MM.1S (cell line): ENCODE results near the gene FEZ2.
A peak's percentile ranks its signal among the peaks of the same experiment; 100 is the strongest.

ENCODE experiments used
- DNase-seq: peaks from one replicate; pipeline ENCODE4 v3.0.0-alpha.2; 2015
- H2AFZ ChIP-seq: fragments of 300-600 bp; sonication (generic); 2 replicates; pipeline ENCODE4 v1.6.0; 2016; ENCODE audit warnings: antibody characterized with exemption, low read length
- H3F3A ChIP-seq: fragments of 300-600 bp; sonication (generic); 2 replicates; pipeline ENCODE4 v1.6.1; 2016; ENCODE audit warnings: mild to moderate bottlenecking, antibody characterized with exemption, low read length, moderate library complexity, mixed read lengths; ENCODE audit not compliant: insufficient read depth
- H3K27ac ChIP-seq: fragments of 300-600 bp; sonication (generic); 2 replicates; pipeline ENCODE4 v1.5.1; 2016; ENCODE audit warnings: mild to moderate bottlenecking, low read length
- H3K27me3 ChIP-seq: fragments of 300-600 bp; sonication (generic); replicated peaks from 2 replicates; pipeline ENCODE4 v1.6.0; 2016; ENCODE audit warnings: low read length; ENCODE audit not compliant: insufficient read depth
- H3K36me3 ChIP-seq: fragments of 300-600 bp; sonication (generic); replicated peaks from 2 replicates; pipeline ENCODE4 v1.6.1; 2016; ENCODE audit warnings: mild to moderate bottlenecking, low read length, mixed read lengths; ENCODE audit not compliant: insufficient read depth
- H3K4me1 ChIP-seq: fragments of 300-600 bp; sonication (generic); 2 replicates; pipeline ENCODE4 v1.6.1; 2016; ENCODE audit warnings: low read length, mixed read lengths
- H3K4me2 ChIP-seq: fragments of 300-600 bp; sonication (generic); 2 replicates; pipeline ENCODE4 v1.6.0; 2016; ENCODE audit warnings: low read depth, low read length
- H3K4me3 ChIP-seq: fragments of 300-600 bp; sonication (generic); 2 replicates; pipeline ENCODE4 v1.5.1; 2016; ENCODE audit warnings: low read length, mixed read lengths
- H3K79me2 ChIP-seq: fragments of 300-600 bp; sonication (generic); 2 replicates; pipeline ENCODE4 v1.6.1; 2016; ENCODE audit warnings: mixed run types, low read length, mixed read lengths
- H3K9ac ChIP-seq: fragments of 300-600 bp; sonication (generic); 2 replicates; pipeline ENCODE4 v1.6.1; 2016; ENCODE audit warnings: low read length, mixed read lengths
- H3K9me2 ChIP-seq: fragments of 300-600 bp; sonication (generic); replicated peaks from 2 replicates; pipeline ENCODE4 v1.6.1; 2016; ENCODE audit warnings: mild to moderate bottlenecking, low read length, mixed read lengths; ENCODE audit not compliant: insufficient read depth
- H3K9me3 ChIP-seq: fragments of 300-600 bp; sonication (generic); replicated peaks from 2 replicates; pipeline ENCODE4 v1.6.1; 2016; ENCODE audit warnings: mild to moderate bottlenecking, low read length, mixed read lengths; ENCODE audit not compliant: insufficient read depth
- H4K20me1 ChIP-seq: fragments of 300-600 bp; sonication (generic); 2 replicates; pipeline ENCODE4 v1.6.1; 2016; ENCODE audit warnings: mild to moderate bottlenecking, low read length, moderate library complexity, mixed read lengths; ENCODE audit not compliant: insufficient read depth
- CTCF ChIP-seq: fragments of 300-600 bp; sonication (generic); IDR thresholded peaks from 2 replicates; pipeline ENCODE4 v1.5.1; 2016; ENCODE audit warnings: antibody characterized with exemption, low read length, mixed read lengths
- EZH2 ChIP-seq: fragments of 300-600 bp; sonication (generic); optimal IDR thresholded peaks from 2 replicates; pipeline ENCODE3; 2017; ENCODE audit warnings: low read depth, mild to moderate bottlenecking, antibody characterized with exemption, low read length, mixed read lengths
- EZH2phosphoT487 ChIP-seq: fragments of 300-600 bp; sonication (generic); IDR thresholded peaks from 2 replicates; pipeline ENCODE4 v1.6.1; 2018; ENCODE audit warnings: antibody characterized with exemption, low read length

FEZ2 gene

GRCh38 chr2:36618381-36618780 lies 20.4 kb upstream of the FEZ2 start:
- DNase-seq = peak; percentile 34
- Histone ChIP-seq H3K9me3 (no peaks in the 10 kb centered on the region), H2AFZ (peak overlapping the region; percentile 43; the same call in 1 of the 2 replicates), H3K27me3 (no peaks in the 10 kb centered on the region), H3K9me2 (no peaks in the 10 kb centered on the region), H3K27ac (no peak overlapping the region), H3K4me2 (no peak overlapping the region), H3F3A (no peaks in the 10 kb centered on the region), H3K79me2 (no peaks in the 10 kb centered on the region), H3K4me3 (no peak overlapping the region), H3K36me3 (no peaks in the 10 kb centered on the region), H3K4me1 (no peaks in the 10 kb centered on the region), H4K20me1 (no peaks in the 10 kb centered on the region), H3K9ac (no peak overlapping the region)
- no peak for TF ChIP-seq EZH2
- no peak for TF ChIP-seq EZH2phosphoT487
- no peak for TF ChIP-seq CTCF

GRCh38 chr2:36616947-36617346 lies 19.0 kb upstream of the FEZ2 start:
- Histone ChIP-seq H3K4me2 (no peak overlapping the region), H3F3A (no peaks in the 10 kb centered on the region), H2AFZ (no peak overlapping the region), H3K36me3 (no peaks in the 10 kb centered on the region), H4K20me1 (no peaks in the 10 kb centered on the region), H3K4me1 (no peaks in the 10 kb centered on the region), H3K27ac (no peak overlapping the region), H3K4me3 (no peak overlapping the region), H3K9me2 (no peaks in the 10 kb centered on the region), H3K9me3 (no peaks in the 10 kb centered on the region), H3K79me2 (no peaks in the 10 kb centered on the region), H3K27me3 (no peaks in the 10 kb centered on the region), H3K9ac (no peak overlapping the region)
- TF ChIP-seq CTCF (no peak), EZH2 (no peak), EZH2phosphoT487 (no peak)
- DNase-seq = no peak

GRCh38 chr2:36615222-36615621 lies 17.3 kb upstream of the FEZ2 start:
- H3K36me3 ChIP-seq = no peaks in the 10 kb centered on the region
- no peak overlapping the region for H3K9ac ChIP-seq
- H4K20me1 ChIP-seq = no peaks in the 10 kb centered on the region
- H3K4me1 ChIP-seq = no peaks in the 10 kb centered on the region
- no peak for DNase-seq
- no peak overlapping the region for H3K27ac ChIP-seq
- no peak overlapping the region for H2AFZ ChIP-seq
- no peak overlapping the region for H3K4me2 ChIP-seq
- no peaks in the 10 kb centered on the region for H3F3A ChIP-seq
- no peaks in the 10 kb centered on the region for H3K9me3 ChIP-seq
- no peaks in the 10 kb centered on the region for H3K79me2 ChIP-seq
- TF ChIP-seq EZH2phosphoT487 = no peak
- TF ChIP-seq EZH2 = no peak
- no peak for TF ChIP-seq CTCF
- H3K9me2 ChIP-seq = no peaks in the 10 kb centered on the region
- H3K4me3 ChIP-seq = no peak overlapping the region
- H3K27me3 ChIP-seq = no peaks in the 10 kb centered on the region
